Osteoblast (primary cell): ENCODE results near the gene TMEM176A. TPM values are rescaled to one million over a fixed set of nuclear protein-coding genes. Genes with fewer than 3 reads are reported as not detected.
"Not testable (repeated sequence)": the region's sequence is repeated elsewhere in the genome, so short reads cannot be mapped to it uniquely, and the experiment has no call there.

ENCODE experiments used
- DNase-seq: peaks from one replicate; pipeline ENCODE4 v3.0.0; 2011; ENCODE audit warnings: low spot score, mixed read lengths; ENCODE audit not compliant: insufficient read length; ENCODE audit errors: missing footprints
- H2AFZ ChIP-seq: 2 replicates; pipeline ENCODE4 v1.6.0; 2011; ENCODE audit warnings: mild to moderate bottlenecking, low read length
- H3K27ac ChIP-seq: 2 replicates; pipeline ENCODE4 v1.5.1; 2011; ENCODE audit warnings: mild to moderate bottlenecking, low read depth, low read length, moderate library complexity
- H3K27me3 ChIP-seq: 2 replicates; pipeline ENCODE4 v1.6.0; 2012; ENCODE audit warnings: mild to moderate bottlenecking, control low read depth, inconsistent platforms, low read length, moderate library complexity; ENCODE audit not compliant: insufficient read depth
- H3K36me3 ChIP-seq: 2 replicates; pipeline ENCODE4 v1.5.1; 2011; ENCODE audit warnings: mild to moderate bottlenecking, low read length, control low read depth, moderate library complexity; ENCODE audit not compliant: insufficient read depth
- H3K4me1 ChIP-seq: 2 replicates; pipeline ENCODE4 v1.5.1; 2011; ENCODE audit warnings: mild to moderate bottlenecking, low read length, control low read depth, moderate library complexity; ENCODE audit not compliant: insufficient read depth
- H3K4me2 ChIP-seq: 2 replicates; pipeline ENCODE4 v1.6.0; 2011; ENCODE audit warnings: mild to moderate bottlenecking, low read length; ENCODE audit not compliant: insufficient read depth
- H3K4me3 ChIP-seq: fragments of 200-600 bp; sonication (generic); 3 replicates; pipeline ENCODE4 v1.5.1; 2012; ENCODE audit warnings: mild to moderate bottlenecking, low read length, inconsistent platforms; ENCODE audit not compliant: insufficient read depth
- H3K79me2 ChIP-seq: 2 replicates; pipeline ENCODE4 v1.6.0; 2012; ENCODE audit warnings: mild to moderate bottlenecking, low read length, control low read depth, inconsistent platforms; ENCODE audit not compliant: insufficient read depth
- H3K9me3 ChIP-seq: 2 replicates; pipeline ENCODE4 v1.5.1; 2011; ENCODE audit warnings: low read depth, low read length, control low read depth
- H4K20me1 ChIP-seq: 2 replicates; pipeline ENCODE4 v1.6.0; 2012; ENCODE audit warnings: mild to moderate bottlenecking, low read length, control low read depth; ENCODE audit not compliant: insufficient read depth
- CTCF ChIP-seq: IDR thresholded peaks from 2 replicates; pipeline ENCODE4 v1.5.1; 2011; ENCODE audit warnings: mild to moderate bottlenecking, low read depth, low read length, moderate library complexity; ENCODE audit errors: extremely low read depth
- total RNA-seq: library from RNA; depleted of rRNA; stranded (reverse); fragments of >200 nt; gene quantifications from 2 replicates; pipeline ENCODE4 v1.2.3, GENCODE V29; 2012

The TMEM176A gene
- total RNA-seq, 1 donor: not detected

- Histone ChIP-seq H4K20me1 (no peaks in the 10 kb centered on the region), H3K27me3 (peaks cover 18% of the 10 kb centered on the region), H3K36me3 (no peaks in the 10 kb centered on the region)
Measured at GRCh38 chr7:150804802-150805201, 4.2 kb downstream of the TMEM176A start.

GRCh38 chr7:150805864-150806263, 5.3 kb downstream of the TMEM176A start:
- Histone ChIP-seq H3K4me2 (no peak overlapping the region), H4K20me1 (no peaks in the 10 kb centered on the region), H3K36me3 (no peaks in the 10 kb centered on the region), H3K4me3 (no peak overlapping the region), H2AFZ (no peak overlapping the region), H3K79me2 (no peaks in the 10 kb centered on the region), H3K27me3 (peaks cover 9% of the 10 kb centered on the region), H3K9me3 (no peaks in the 10 kb centered on the region), H3K27ac (no peak overlapping the region), H3K4me1 (no peaks in the 10 kb centered on the region)
- DNase-seq: no peak
- TF ChIP-seq CTCF: no peak

More at GRCh38 chr7:150804802-150805201, 4.2 kb downstream of the TMEM176A start:
- Histone ChIP-seq H3K9me3 (no peaks in the 10 kb centered on the region), H2AFZ (no peak overlapping the region), H3K4me1 (no peaks in the 10 kb centered on the region), H3K4me2 (no peak overlapping the region), H3K4me3 (no peak overlapping the region), H3K27ac (no peak overlapping the region), H3K79me2 (no peaks in the 10 kb centered on the region)
- TF ChIP-seq CTCF: no peak
- DNase-seq: no peak

GRCh38 chr7:150806454-150806853, 5.9 kb downstream of the TMEM176A start:
- Histone ChIP-seq H3K9me3 (no peaks in the 10 kb centered on the region), H3K27ac (no peak overlapping the region), H3K36me3 (no peaks in the 10 kb centered on the region), H3K4me1 (no peaks in the 10 kb centered on the region), H3K4me2 (no peak overlapping the region), H2AFZ (no peak overlapping the region), H3K27me3 (peaks cover 4% of the 10 kb centered on the region), H3K79me2 (no peaks in the 10 kb centered on the region), H3K4me3 (no peak overlapping the region), H4K20me1 (no peaks in the 10 kb centered on the region)
- no peak for TF ChIP-seq CTCF
- no peak for DNase-seq

- no peak for DNase-seq
- Histone ChIP-seq H3K4me2 (no peak overlapping the region), H3K36me3 (no peaks in the 10 kb centered on the region), H3K4me3 (no peak overlapping the region), H2AFZ (no peak overlapping the region), H4K20me1 (no peaks in the 10 kb centered on the region), H3K9me3 (no peaks in the 10 kb centered on the region), H3K27ac (no peak overlapping the region), H3K4me1 (no peaks in the 10 kb centered on the region), H3K79me2 (no peaks in the 10 kb centered on the region), H3K27me3 (no peaks in the 10 kb centered on the region)
- TF ChIP-seq CTCF: no peak
Measured at GRCh38 chr7:150806863-150807262, 6.3 kb downstream of the TMEM176A start.

- H2AFZ ChIP-seq, H3K4me2 ChIP-seq, H3K36me3 ChIP-seq, H3K27me3 ChIP-seq, H3K27ac ChIP-seq, H3K4me3 ChIP-seq, H3K79me2 ChIP-seq, H3K4me1 ChIP-seq, H4K20me1 ChIP-seq, H3K9me3 ChIP-seq, DNase-seq: not testable (repeated sequence)
Measured at GRCh38 chr7:150807616-150808438, 7.3 kb downstream of the TMEM176A start.
